ENCODE measurements around the gene CACNA2D3.

The CACNA2D3 gene

GRCh38 chr3:54988838-54989630, 866.7 kb downstream of the CACNA2D3 start:
- DNase-seq = peak; percentile 74

GRCh38 chr3:54994111-54994513, 871.8 kb downstream of the CACNA2D3 start:
- DNase-seq = no peak

GRCh38 chr3:54999159-54999558, 876.8 kb downstream of the CACNA2D3 start:
- peak; percentile 50 for DNase-seq

- DNase-seq = no peak
Observed at GRCh38 chr3:54999811-55000210, 877.5 kb downstream of the CACNA2D3 start.

GRCh38 chr3:55000546-55000945, 878.2 kb downstream of the CACNA2D3 start:
- no peak for DNase-seq

- no peak for DNase-seq
Observed at GRCh38 chr3:55000953-55001352, 878.6 kb downstream of the CACNA2D3 start.

- no peak for DNase-seq
Observed at GRCh38 chr3:55002416-55002930, 880.1 kb downstream of the CACNA2D3 start.

GRCh38 chr3:55006244-55006676, 883.9 kb downstream of the CACNA2D3 start:
- DNase-seq = no peak

DNA sequence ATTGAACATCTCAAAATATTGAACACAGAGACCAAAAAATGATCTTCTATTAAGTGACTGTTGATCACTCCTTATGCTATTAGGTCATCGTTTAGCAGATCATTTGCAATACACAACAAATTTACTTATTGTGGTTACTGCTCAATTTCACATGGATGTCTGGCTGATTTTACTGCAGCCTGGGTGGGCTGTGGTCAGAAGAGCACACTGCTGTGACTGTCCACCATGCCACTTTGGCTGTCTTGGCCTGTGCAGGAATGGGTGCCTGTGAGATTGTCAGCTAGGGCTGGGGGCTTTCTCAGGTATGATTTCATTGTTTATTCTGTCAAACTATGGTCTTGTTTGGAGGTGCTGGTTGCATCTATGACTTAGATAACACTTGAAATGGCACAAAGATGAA, 885.6 kb downstream of the CACNA2D3 start:
- no peak for DNase-seq

- DNase-seq = no peak
Observed at GRCh38 chr3:55009372-55009771, 887.0 kb downstream of the CACNA2D3 start.

GRCh38 chr3:55012091-55012490, 889.7 kb downstream of the CACNA2D3 start:
- DNase-seq = no peak

DNA sequence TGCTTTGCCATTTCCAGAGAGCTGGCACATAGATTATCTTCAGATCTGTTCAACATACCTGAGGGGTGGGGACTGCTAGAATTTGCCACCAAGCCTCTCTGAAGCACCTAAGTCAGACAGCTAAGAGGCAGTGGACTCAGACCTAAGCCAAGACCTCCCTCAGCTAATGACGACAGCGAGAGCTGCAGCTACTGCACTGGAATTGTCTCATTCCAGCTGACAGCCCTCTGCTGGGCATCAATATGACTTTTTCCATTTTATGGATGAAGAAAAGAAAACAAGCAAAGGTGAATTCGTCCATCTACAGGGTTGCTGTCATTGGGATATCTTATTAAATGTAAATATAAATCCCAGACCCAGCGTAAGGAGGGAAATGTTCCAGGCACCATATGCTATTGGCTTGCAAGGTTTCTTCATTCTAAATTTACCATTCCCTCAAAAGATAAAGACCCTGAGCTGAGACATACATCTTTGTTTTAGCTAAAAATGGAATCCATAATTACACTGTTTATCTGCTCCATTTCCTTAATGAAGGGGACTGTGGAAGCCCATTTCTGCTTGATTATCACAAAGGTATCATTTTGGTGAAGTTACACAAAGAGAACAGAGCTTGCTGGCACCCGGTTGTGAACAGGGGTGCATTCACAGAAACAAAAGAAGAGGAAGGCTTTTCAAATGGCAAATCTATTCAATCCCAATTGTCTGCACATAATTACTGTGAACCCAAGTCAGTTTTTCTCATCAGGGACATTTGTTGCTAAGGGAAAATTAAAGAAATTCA, 891.0 kb downstream of the CACNA2D3 start:
- DNase-seq = no peak

- no peak for DNase-seq
Observed at GRCh38 chr3:55014081-55014480, 891.7 kb downstream of the CACNA2D3 start.

DNA sequence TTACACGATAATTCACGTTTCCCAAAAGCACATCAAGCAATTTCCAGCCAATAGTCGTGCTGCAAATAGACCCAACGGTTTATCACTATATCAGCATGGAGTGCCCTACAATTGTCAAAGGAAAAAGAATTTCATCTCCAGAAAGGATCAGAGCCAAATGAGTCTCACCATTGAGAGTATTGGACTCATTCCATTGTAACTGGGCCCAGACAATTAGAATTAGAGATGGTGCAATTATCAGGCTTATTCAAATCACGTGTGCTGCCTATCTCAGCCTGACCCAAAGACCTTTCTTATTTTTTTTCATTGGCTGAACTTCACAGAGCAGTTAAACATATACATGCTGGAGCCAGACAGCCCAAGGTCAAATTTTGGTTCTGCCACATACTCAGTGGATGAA, 892.6 kb downstream of the CACNA2D3 start:
- no peak for DNase-seq

- no peak for DNase-seq
Observed at GRCh38 chr3:55017876-55018275, 895.5 kb downstream of the CACNA2D3 start.

DNA sequence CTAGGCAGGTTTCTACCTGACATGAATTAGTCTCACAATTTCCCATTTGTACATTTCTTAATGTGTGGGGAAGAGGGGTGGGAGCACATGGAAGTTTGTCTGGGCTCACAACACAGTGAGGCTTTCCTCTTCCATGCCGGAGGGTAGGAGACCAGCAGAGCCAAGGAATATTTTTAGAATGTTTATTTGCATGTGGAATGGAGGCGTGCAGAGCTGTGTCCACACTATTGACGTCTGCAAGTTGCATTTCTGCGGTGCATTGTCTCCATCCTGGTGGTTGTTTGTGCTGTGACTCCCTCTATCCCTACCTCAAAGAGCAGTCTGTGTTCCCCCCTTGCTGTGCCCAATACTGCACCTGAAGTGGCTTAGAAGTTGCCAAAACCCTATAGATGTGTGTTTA, 908.6 kb downstream of the CACNA2D3 start:
- no peak for DNase-seq

DNA sequence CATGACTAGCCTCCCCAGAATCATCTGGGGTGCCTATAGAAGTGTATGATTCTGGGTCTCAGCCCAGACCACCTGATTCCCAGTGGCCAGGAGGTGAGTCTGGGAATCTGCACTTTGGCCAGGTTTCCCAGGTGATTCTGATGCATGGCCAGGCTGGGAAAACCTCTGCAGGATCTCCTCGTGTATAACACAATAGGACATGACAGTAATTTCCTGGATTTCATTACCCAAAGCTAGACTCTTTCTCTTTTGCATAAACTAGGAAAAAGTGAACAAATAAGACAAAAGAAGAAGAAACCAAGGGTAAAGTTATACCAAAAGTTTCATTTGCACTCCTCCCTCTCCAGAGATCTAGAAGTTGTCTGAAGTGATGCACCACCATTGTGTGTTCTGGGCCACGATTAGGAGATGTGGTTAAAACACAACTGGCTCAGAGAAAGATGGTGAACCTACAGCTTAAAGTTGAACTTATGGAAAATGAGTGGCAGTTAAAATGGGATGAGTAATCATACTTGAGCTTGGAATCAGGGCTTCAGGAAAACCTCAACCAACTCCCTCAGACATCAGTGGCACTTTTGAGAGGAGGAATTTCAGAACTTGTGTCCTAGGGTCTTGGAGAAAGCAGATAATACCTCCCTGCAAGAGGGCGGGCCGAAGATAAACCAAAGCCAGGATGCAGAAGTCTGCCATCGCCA, 914.7 kb downstream of the CACNA2D3 start:
- no peak for DNase-seq

GRCh38 chr3:55042591-55042990, 920.2 kb downstream of the CACNA2D3 start:
- no peak for DNase-seq

GRCh38 chr3:55044486-55044885, 922.1 kb downstream of the CACNA2D3 start:
- DNase-seq = no peak

DNA sequence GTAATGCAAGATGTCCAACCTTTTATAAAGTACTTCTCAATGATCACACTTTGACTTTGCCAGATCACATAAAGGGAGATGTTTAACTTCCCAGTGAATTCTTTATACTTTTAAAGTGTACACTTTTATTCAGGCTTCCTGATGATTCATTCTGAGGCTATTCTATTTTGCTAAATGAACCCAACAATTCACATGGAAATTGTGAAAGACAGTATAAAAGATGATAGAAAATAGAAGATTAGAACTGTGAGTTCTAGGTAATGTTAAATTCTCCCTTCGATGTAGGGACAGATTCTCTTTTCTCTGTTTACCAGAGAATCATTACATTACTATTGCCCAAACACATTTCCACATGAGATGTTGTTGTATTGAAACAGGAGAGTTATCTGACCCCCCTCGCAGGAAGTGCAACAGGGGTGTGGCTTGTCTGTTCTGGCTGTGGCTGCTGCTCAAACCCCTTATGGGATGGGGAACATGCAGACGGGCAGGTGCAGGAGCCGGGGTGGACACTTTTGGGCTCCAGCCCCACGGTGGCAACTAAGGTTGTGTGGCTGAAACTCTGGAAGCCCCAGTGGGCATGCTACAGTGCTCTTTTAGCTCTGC, 936.8 kb downstream of the CACNA2D3 start:
- no peak for DNase-seq

GRCh38 chr3:55060896-55061719, 938.8 kb downstream of the CACNA2D3 start:
- DNase-seq = no peak

GRCh38 chr3:55061720-55062034, 939.3 kb downstream of the CACNA2D3 start:
- DNase-seq = no peak
